HG03469 (cell line): ENCODE results near the gene GPER1.
"Not testable (repeated sequence)": the region's sequence is repeated elsewhere in the genome, so short reads cannot be mapped to it uniquely, and the experiment has no call there.

Experiments
- ATAC-seq: cut with Tn5 transposase; IDR thresholded peaks from one replicate; pipeline ENCODE4 v1.9.1; 2021; ENCODE audit warnings: mild to moderate bottlenecking, moderate library complexity, moderate number of reproducible peaks; ENCODE audit not compliant: unreplicated experiment

The GPER1 gene

DNA sequence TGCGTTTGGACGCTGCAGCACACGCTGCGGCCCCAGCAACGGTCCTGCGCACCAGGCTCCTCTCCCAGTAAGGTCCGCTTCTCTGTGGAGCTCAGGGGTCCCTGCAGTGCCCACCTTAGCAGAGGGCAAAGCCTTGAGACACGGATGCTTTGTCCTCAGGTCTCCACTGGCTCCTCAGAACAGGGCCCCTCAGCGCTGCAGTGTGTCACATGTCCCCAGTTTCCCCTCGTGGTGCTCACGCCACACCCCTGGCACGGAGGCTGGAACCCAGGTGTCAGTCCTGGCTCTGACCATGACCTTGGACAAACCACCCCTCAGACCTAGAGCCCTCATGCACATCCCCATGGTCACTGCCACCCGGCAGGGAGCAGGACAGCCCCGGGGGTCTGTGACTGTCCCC, 19.9 kb upstream of the GPER1 start:
- ATAC-seq: no peak

DNA sequence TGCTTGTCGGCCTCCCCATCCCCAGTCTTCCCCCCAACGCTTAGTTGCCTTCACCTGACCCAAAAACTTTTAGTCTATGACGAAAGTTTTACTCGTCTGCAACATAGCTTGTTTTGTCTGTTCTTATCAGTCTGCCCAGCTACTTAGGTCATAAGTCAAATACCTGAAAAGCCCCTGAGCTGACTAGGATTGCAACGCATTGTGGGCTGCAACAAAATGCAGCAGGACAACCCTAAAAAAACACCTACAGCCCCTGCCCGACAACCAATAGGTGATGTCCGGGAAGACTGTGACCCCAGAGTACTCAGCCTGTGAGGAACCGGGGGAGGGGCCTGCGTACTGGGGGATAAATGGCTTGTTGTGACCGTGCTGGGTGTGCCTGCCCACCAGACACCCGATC, 19.3 kb upstream of the GPER1 start:
- ATAC-seq: no peak

- no peak for ATAC-seq
Measured at GRCh38 chr7:1070544-1071011, 17.3 kb upstream of the GPER1 start.

GRCh38 chr7:1071731-1072254, 16.1 kb upstream of the GPER1 start:
- no peak for ATAC-seq

DNA sequence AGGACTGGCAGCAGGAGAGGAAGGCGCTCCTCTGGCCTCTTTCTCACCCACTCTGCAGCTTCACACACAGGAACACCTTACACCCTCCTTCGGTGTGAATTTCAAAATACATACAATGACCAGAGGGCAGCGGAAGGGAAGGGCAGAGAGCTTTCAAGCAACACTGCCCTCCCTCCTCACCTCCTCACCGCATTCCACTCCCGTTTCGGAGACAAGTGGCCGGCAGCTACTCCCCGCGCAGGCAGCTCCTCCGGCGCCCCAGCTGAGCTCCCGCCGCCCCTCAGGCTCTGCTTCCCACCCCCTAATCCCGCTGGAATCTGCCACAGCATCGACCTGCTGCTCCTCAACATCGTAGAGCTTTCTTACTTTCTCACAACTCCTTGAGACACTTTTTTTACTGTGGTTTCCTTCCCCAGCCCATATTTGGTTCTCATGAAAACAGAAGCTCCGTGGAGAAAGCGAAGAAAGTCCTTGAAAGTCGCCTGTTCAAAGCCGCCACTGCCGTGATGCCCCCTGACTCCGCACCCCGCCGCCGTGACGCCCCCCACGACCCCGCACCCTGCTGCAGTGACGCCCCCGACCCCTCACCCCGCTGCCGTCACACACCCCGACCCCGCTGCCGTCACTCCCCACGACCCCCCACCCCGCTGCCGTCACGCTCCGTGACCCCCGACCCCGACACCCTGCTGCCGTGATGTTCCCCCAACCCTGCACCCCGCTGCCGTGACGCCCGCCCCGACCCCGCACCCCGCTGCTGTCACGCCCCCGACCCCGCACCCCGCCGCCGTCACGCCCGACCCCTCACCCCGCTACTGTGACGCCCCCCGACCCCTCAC, 14.6 kb upstream of the GPER1 start:
- ATAC-seq: no peak

- ATAC-seq: not testable (repeated sequence)
Measured at GRCh38 chr7:1074018-1074417, 13.9 kb upstream of the GPER1 start.

GRCh38 chr7:1074593-1075431, 13.1 kb upstream of the GPER1 start:
- ATAC-seq: no peak

- ATAC-seq: no peak
Measured at GRCh38 chr7:1076184-1077072, 11.5 kb upstream of the GPER1 start.

- no peak for ATAC-seq
Measured at GRCh38 chr7:1078519-1078918, 9.4 kb upstream of the GPER1 start.

GRCh38 chr7:1078985-1079384, 8.9 kb upstream of the GPER1 start:
- no peak for ATAC-seq

DNA sequence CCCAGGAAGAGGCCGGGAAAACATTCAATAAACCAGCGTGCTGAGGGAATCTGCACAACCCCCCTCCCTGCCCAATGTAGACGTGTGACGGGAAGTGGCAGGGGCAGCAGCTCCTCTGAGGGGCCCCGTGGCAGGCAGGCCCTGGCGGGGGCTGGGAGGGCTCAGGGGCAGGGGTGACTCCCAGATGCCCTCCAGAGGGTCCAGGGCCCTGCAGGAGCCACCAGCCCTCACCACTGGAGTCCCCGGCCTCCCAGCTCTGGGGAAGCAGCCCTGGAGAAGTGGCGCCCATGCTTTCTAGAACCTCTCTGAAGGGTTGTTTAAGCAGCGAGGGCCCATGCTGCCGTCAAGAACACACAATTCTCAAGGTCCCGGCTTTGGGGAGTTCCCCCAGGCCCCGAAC, 8.4 kb upstream of the GPER1 start:
- ATAC-seq: no peak

DNA sequence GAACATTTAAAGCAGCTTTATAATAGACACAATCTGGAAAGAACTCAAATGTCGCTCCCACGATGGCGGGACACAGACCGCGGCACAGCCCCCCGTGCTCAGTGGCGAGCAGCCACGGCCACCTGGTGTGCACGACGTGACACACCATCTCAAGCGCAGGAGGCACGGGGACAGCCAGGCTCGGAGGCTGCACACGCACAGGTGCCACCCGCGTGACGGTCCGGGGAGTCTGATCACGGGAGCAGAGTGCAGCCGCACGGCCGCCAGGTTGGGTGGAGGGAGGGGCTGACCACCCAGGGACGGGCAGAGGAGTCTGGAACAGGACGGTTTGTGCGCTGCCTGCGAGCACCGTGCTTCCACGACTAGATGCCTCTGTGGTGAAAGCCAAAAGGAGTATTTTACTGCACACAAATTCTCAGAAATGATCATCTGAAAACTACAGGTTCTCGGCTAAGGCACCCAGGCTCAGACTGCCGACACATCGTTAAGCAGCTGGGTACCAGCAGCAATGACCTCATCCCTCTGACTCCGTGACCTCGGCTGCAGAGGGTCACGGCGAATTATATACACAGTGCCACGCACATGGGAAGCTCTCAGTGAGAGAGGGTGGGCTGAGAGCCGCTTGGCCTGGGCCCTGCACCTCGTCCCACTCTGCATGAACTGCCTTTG, 7.5 kb upstream of the GPER1 start:
- ATAC-seq: no peak

DNA sequence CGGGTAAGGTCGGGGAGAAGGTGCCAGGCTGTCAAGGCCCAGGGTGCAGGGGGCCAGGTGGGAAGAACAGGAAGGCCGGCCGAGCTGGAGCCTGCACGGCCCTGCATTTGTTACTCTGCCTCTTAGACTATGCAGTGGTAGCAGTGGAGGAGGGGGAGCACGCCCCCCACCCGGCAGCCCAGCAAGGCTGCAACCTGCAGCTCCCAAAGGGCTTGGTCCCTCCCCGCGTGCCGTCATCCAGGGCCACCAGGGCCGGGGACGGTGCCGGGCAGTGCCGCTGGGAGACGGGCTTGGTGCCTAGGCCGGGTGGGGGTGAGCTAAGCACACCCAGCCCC, 7.0 kb upstream of the GPER1 start:
- ATAC-seq: no peak

GRCh38 chr7:1081336-1081735, 6.6 kb upstream of the GPER1 start:
- no peak for ATAC-seq

DNA sequence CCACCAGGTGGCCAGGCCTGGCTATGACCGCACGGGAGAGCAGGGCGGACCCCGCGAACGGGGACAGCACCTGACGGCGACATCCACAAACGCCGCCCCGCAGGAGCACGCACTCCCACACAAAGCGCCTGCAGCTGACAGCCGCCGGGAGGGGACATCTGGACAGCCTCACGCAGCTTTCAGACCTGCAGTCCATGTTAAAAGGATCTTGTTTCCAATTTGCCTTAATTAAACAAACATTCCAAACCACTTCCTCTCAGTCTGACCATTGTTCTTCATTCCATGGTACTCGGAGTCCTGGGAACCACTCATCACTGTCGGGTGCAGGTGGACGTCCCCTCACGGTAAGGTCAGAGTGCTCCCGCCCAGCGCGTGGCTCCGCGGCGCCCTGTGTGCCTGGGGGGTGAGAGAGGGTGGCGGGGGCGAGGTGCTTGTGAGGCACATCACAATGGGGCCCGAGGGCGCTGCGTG, 5.9 kb upstream of the GPER1 start:
- ATAC-seq: no peak

- ATAC-seq: no peak
Measured at GRCh38 chr7:1083729-1084657, 3.9 kb upstream of the GPER1 start.

DNA sequence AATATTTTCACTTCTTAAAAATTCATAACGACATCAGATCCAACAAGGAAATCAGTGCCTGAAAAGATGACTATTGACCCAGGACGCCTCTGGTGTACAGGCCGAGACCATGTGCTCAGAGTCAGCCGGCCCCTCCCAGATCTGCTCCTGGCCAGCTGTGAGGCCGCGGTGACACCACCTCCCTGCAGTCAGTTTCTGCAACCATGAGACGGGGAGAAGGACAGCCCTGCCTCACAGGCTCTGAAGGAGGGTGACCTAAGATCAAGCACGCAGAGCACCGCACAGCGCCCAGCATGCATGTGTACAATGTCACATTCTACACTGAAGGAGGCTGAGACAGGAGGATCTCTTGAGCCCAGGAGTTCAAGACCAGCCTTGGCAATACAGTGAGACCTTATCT, 2.6 kb upstream of the GPER1 start:
- no peak for ATAC-seq

DNA sequence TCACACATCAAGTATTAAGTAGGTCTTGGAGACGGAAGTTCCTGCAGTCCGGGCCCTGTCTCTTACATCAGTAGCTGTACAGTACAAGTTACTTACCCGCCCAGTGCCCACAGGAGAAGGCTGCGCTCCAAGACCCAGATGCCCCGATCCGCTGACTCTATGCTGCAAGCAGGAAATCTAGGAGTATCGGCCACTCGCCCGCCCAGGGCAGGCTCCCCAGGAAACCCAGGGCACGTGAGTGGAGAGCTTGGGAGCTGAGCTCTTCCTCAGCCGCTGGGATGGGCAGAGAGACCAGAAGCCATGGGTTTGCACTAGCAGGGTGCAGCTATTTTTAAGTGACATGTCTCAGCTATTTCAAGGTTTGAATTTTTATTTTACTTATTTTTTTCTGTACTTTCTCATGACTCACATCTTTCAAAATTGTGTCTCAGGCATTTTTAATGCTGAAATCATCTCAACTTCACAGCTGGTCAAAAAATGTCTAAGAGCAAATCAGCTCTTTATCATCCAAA, 1.9 kb upstream of the GPER1 start:
- no peak for ATAC-seq
